HG02678 (cell line): Measurements from ENCODE around the gene HTRA3.

Experiments
- ATAC-seq: cut with Tn5 transposase; IDR thresholded peaks from one replicate; pipeline ENCODE4 v1.9.1; 2021; ENCODE audit warnings: mild to moderate bottlenecking, moderate library complexity; ENCODE audit not compliant: unreplicated experiment

Gene HTRA3

GRCh38 chr4:8352368-8353157, 83.0 kb downstream of the HTRA3 start:
- no peak for ATAC-seq

- ATAC-seq: no peak
Measured at GRCh38 chr4:8353158-8353669, 83.7 kb downstream of the HTRA3 start.

GRCh38 chr4:8353912-8354453, 84.4 kb downstream of the HTRA3 start:
- no peak for ATAC-seq

GRCh38 chr4:8355306-8355705, 85.8 kb downstream of the HTRA3 start:
- no peak for ATAC-seq

- no peak for ATAC-seq
Measured at GRCh38 chr4:8355864-8356565, 86.5 kb downstream of the HTRA3 start.
